ENCODE results near the gene SUGCT. TPM values are rescaled to one million over a fixed set of nuclear protein-coding genes. Genes with fewer than 3 reads are reported as not detected.
"Not testable (repeated sequence)": the region's sequence is repeated elsewhere in the genome, so short reads cannot be mapped to it uniquely, and the experiment has no call there.

The SUGCT gene
- total and polyA plus RNA-seq, 3 donors from 2014 or later, result 7.1 to 9.8 (median 8.1) TPM

DNA sequence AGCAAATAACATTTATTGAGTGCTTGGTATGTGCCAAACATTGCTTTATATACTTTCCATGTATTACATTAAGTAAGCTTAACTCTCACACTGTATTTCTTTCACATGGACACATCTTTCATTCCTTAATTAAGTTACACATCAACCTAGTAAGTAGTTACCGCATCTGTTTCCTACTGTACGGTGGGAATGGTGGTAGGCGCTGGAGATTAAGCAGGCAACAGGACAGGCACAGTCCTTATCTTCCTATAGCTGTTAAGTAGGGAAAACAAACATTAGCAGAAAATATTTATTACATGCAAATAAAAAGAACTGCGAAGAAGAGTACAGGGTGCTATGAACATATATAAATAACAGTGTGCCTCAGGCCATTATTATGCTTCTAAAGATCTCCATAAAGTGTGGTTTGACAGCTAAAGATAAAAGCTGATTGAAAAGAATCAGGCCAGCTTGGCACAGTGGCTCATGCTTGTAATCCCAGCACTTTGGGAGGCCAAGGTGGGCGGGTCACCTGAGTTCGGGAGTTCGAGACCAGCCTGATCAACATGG is 105.0 kb downstream of the SUGCT start:
- Histone ChIP-seq H3K4me1 (no peaks in the 10 kb centered on the region), H3K9me3 (no peaks in the 10 kb centered on the region), H3K36me3 (ENCODE audit: low read depth, missing control alignments) (no peaks in the 10 kb centered on the region), H3K27me3 (no peaks in the 10 kb centered on the region), H3K27ac (no peak overlapping the region), H3K4me3 (no peak overlapping the region)
- TF ChIP-seq, protein P1, sequence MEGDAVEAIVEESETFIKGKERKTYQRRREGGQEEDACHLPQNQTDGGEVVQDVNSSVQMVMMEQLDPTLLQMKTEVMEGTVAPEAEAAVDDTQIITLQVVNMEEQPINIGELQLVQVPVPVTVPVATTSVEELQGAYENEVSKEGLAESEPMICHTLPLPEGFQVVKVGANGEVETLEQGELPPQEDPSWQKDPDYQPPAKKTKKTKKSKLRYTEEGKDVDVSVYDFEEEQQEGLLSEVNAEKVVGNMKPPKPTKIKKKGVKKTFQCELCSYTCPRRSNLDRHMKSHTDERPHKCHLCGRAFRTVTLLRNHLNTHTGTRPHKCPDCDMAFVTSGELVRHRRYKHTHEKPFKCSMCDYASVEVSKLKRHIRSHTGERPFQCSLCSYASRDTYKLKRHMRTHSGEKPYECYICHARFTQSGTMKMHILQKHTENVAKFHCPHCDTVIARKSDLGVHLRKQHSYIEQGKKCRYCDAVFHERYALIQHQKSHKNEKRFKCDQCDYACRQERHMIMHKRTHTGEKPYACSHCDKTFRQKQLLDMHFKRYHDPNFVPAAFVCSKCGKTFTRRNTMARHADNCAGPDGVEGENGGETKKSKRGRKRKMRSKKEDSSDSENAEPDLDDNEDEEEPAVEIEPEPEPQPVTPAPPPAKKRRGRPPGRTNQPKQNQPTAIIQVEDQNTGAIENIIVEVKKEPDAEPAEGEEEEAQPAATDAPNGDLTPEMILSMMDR (IDR thresholded peaks at IDR 0.05), result no peak
- no peak for TF ChIP-seq POLR2A (IDR thresholded peaks at IDR 0.05)
- DNase-seq, result no peak
- intact Hi-C loops (cut with DNase I; ENCODE audit: low total_unique reads), result no loop called here
- 87 to 92% methylated on average over 7 of the region's 7 CpGs for WGBS, 2 donors

DNA sequence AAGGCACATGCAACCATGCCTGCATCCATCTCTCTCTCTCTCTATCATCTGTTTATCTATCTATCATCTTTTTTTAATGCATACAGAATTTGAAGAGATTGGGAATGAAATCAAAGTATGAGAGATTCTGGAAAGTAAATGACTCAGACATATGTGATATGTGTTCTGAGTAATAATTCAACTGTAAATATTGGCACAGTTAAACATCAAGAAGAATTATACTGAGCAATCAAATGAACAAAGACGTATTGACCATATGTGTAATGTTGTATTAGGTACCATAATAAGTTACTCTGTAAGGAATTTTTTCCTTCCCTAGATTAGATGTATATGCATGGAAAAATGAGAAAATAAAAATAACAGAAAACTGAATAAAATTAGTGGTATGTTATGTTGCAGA is 108.3 kb downstream of the SUGCT start:
- Histone ChIP-seq H3K36me3 (ENCODE audit: low read depth, missing control alignments) (no peaks in the 10 kb centered on the region), H3K4me1 (no peaks in the 10 kb centered on the region), H3K4me3 (no peak overlapping the region), H3K27me3 (no peaks in the 10 kb centered on the region), H3K27ac (no peak overlapping the region), H3K9me3 (no peaks in the 10 kb centered on the region)
- intact Hi-C loops (cut with DNase I; ENCODE audit: low total_unique reads), result no loop called here
- TF ChIP-seq, protein P1 (IDR thresholded peaks at IDR 0.05), result no peak
- TF ChIP-seq POLR2A (IDR thresholded peaks at IDR 0.05), result no peak
- WGBS, 2 donors, result 98% methylated on average over 1 of the region's 1 CpG
- DNase-seq, result no peak

DNA sequence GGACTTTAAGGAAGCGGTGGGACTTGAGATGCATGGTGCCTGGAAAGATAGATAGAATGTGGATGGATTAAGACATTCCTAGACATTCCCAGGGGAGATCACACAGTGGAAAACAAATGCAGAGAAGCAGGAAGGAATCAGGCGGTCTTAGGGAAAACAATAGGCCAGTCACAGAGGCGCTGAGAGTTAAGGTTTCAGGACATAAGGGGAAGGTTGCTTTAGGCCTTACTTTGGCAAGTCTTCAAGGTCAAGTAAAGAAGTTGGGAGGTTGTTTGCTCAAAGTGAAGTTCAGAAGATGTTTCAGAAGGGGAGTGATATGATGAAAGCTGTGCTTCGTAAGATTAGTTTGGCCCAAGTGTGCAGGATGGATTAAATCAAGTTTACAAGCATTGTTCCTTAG is 109.4 kb downstream of the SUGCT start:
- intact Hi-C loops (cut with DNase I; ENCODE audit: low total_unique reads), result no loop called here
- TF ChIP-seq, protein P1 (IDR thresholded peaks at IDR 0.05), result no peak
- TF ChIP-seq POLR2A (IDR thresholded peaks at IDR 0.05), result no peak
- Histone ChIP-seq H3K27ac (no peak overlapping the region), H3K27me3 (no peaks in the 10 kb centered on the region), H3K4me3 (no peak overlapping the region), H3K4me1 (no peaks in the 10 kb centered on the region), H3K9me3 (no peaks in the 10 kb centered on the region), H3K36me3 (ENCODE audit: low read depth, missing control alignments) (no peaks in the 10 kb centered on the region)
- no peak for DNase-seq
- WGBS, 2 donors, result 62 to 68% methylated on average over 4 of the region's 4 CpGs

DNA sequence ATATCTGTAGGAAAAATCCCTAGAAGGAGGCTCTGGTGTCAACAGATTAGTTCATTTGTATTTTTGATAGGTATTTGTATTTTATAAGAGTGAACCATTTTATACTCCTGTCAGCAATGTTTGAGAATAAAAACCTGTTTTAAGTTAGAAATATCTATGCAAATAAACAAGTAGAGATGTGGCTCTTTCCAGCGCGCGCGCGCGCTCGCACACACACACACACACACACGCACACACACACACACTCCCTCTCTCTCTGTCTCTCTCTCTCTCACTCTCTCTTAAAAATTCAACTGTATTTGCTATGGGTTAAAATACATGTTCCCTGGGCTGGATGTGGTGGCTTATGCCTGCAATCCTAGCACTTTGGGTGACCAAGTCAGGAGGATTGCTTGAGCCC is 113.9 kb downstream of the SUGCT start:
- no peak for DNase-seq
- Histone ChIP-seq H3K9me3 (no peaks in the 10 kb centered on the region), H3K4me3 (no peak overlapping the region), H3K27ac (no peak overlapping the region), H3K27me3 (no peaks in the 10 kb centered on the region), H3K36me3 (ENCODE audit: low read depth, missing control alignments) (no peaks in the 10 kb centered on the region), H3K4me1 (no peaks in the 10 kb centered on the region)
- WGBS, 2 donors, result 73 to 80% methylated on average over 8 of the region's 8 CpGs
- intact Hi-C loops (cut with DNase I; ENCODE audit: low total_unique reads), result no loop called here
- TF ChIP-seq, protein P1 (IDR thresholded peaks at IDR 0.05), result no peak
- TF ChIP-seq POLR2A (IDR thresholded peaks at IDR 0.05), result no peak

DNA sequence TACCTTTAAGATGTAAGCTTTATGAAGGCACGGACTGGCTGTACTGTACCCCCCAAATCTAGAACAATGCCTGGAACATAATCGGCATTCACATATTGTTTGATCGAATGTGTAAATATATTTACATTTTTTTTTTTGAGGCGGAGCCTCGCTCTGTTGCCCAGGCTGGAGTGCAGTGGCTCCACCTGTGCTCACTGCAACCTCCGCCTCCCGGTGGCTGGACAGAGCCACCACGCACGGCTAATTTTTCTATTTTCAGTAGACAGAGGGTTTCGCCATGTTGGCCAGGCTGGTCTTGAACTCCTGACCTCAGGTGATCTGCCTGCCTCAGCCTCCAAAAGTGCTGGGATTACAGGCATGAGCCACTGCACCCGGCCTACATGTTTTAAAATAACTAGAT is 118.6 kb downstream of the SUGCT start:
- H3K4me1 ChIP-seq; H3K27ac ChIP-seq; H3K27me3 ChIP-seq; H3K36me3 ChIP-seq (ENCODE audit: low read depth, missing control alignments); H3K4me3 ChIP-seq; intact Hi-C loops (cut with DNase I; ENCODE audit: low total_unique reads); H3K9me3 ChIP-seq; DNase-seq: not testable (repeated sequence)
- WGBS, 2 donors, result 94 to 95% methylated on average over 11 of the region's 11 CpGs
